CD4-positive, alpha-beta T cell (primary cell): ENCODE data around the gene ITGA2B. TPM values are rescaled to one million over a fixed set of nuclear protein-coding genes. Genes with fewer than 3 reads are reported as not detected.

Source experiments
- ATAC-seq: fragments of 200-7000 bp; cut with Tn5 transposase; one replicate; pipeline ENCODE4 v1.10.0; 2022; ENCODE audit warnings: mild to moderate bottlenecking; ENCODE audit not compliant: poor library complexity
- CTCF ChIA-PET: fragments of 350-600 bp; sonication (Branson Sonifier 250); formaldehyde crosslinking; loops from one replicate; lab custom pipeline; 2021; ENCODE audit warnings: antibody characterized with exemption, inconsistent platforms; lab: Charles Lee
- POLR2A ChIA-PET: fragments of 350-600 bp; sonication (Branson Sonifier 250); formaldehyde crosslinking; loops from one replicate; lab custom pipeline; 2021; ENCODE audit warnings: antibody characterized with exemption, inconsistent platforms; lab: Charles Lee
- DNase-seq, 14 experiments: peaks; one replicate each; pipeline ENCODE4 v3.0.0-alpha.2; 2013 to 2020; ENCODE audit warnings: mixed read lengths in 2 of 14
- H3K27ac ChIP-seq, 2 donors: one replicate each; pipeline versions ENCODE4 v1.5.1 to v1.7.0; 2013; ENCODE audit warnings: low read length in 2 of 2, low read depth in 1 of 2, mild to moderate bottlenecking in 1 of 2
- H3K27me3 ChIP-seq, 2 experiments: 1 replicate in 1 of 2; 2 replicates in 1 of 2; pipeline versions ENCODE4 v1.6.1 to v1.7.0; 2013; ENCODE audit warnings: low read length in 2 of 2, control low read depth in 1 of 2, mild to moderate bottlenecking in 1 of 2, moderate library complexity in 1 of 2; ENCODE audit not compliant: insufficient read depth in 2 of 2, control insufficient read depth in 1 of 2
- H3K36me3 ChIP-seq: one replicate; pipeline ENCODE4 v1.6.1; 2013; ENCODE audit warnings: low read length, control low read depth; ENCODE audit not compliant: insufficient read depth
- H3K4me1 ChIP-seq: one replicate; pipeline ENCODE4 v1.6.1; 2013; ENCODE audit warnings: low read length, control low read depth; ENCODE audit not compliant: insufficient read depth
- H3K4me3 ChIP-seq: one replicate; pipeline ENCODE4 v1.5.1; 2013; ENCODE audit warnings: mild to moderate bottlenecking, low read length, moderate library complexity
- H3K9me3 ChIP-seq, 2 experiments: 1 replicate in 1 of 2; 2 replicates in 1 of 2; pipeline versions ENCODE4 v1.6.1 to v1.7.0; 2013; ENCODE audit warnings: low read length in 2 of 2, mild to moderate bottlenecking in 2 of 2, control low read depth in 1 of 2, moderate library complexity in 1 of 2; ENCODE audit not compliant: control insufficient read depth in 1 of 2, insufficient read depth in 1 of 2
- H3K27ac Mint-ChIP-seq: one replicate; pipeline ENCODE4 v1.8.0; 2020; ENCODE audit warnings: mixed read lengths
- H3K27me3 Mint-ChIP-seq: one replicate; pipeline ENCODE4 v1.8.0; 2021; ENCODE audit warnings: mixed read lengths
- H3K36me3 Mint-ChIP-seq: one replicate; pipeline ENCODE4 v1.8.0; 2021; ENCODE audit warnings: low read depth, mixed read lengths
- H3K4me1 Mint-ChIP-seq: one replicate; pipeline ENCODE4 v1.8.0; 2021; ENCODE audit warnings: low read depth, mixed read lengths
- H3K4me3 Mint-ChIP-seq: one replicate; pipeline ENCODE4 v1.8.0; 2020; ENCODE audit warnings: mild to moderate bottlenecking, mixed read lengths
- H3K9me3 Mint-ChIP-seq: one replicate; pipeline ENCODE4 v1.8.0; 2020; ENCODE audit warnings: mixed read lengths
- CTCF ChIP-seq: fragments of 200-600 bp; IDR thresholded peaks from one replicate; pipeline ENCODE4 v1.8.0; 2022; ENCODE audit warnings: antibody characterized with exemption, mild to moderate bottlenecking
- intact Hi-C, 2 experiments: fragments of 100-400 bp; cut with DNase I in 1 of 2; cut with micrococcal nuclease in 1 of 2; formaldehyde crosslinking; loops; one replicate each; pipeline versions ENCODE4 v1.15.1 to v1.9.0; 2023 to 2025; cut with DNase I, micrococcal nuclease
- total RNA-seq, 174 experiments: library from RNA in 2 of 174; stranded (reverse) in 2 of 174; gene quantifications; one replicate each; pipeline ENCODE4 v1.2.3 and lab custom pipeline; 2021 to 2026

The ITGA2B gene
- total RNA-seq, 2 experiments from 2014 or later = 0.85 to 0.87 TPM

- intact Hi-C loops = loop anchor here in 1 of 2 experiments (5.0 kb wide), 1 partner anchor 43 kb away; no protein-coding TSS in a partner anchor
- H3K27ac ChIP-seq = no peak overlapping the region
- ChIA-PET CTCF (no interaction called here), POLR2A (no interaction called here)
- H3K4me1 ChIP-seq = no peaks in the 10 kb centered on the region
- no peak overlapping the region for H3K27ac Mint-ChIP-seq
- H3K9me3 ChIP-seq = no peaks in the 10 kb centered on the region
- H3K36me3 ChIP-seq = peaks cover 22% of the 10 kb centered on the region
- no peak overlapping the region for H3K4me3 ChIP-seq
- no peaks in the 10 kb centered on the region for H3K4me1 Mint-ChIP-seq
- H3K36me3 Mint-ChIP-seq = peaks cover 43% of the 10 kb centered on the region
- no peak overlapping the region for H3K4me3 Mint-ChIP-seq
- DNase-seq = no peak
- no peak for TF ChIP-seq CTCF
- no peaks in the 10 kb centered on the region for H3K27me3 ChIP-seq
- H3K27me3 Mint-ChIP-seq = no peaks in the 10 kb centered on the region
- no peaks in the 10 kb centered on the region for H3K9me3 Mint-ChIP-seq
- no peak for ATAC-seq
These were observed 20.0 kb upstream of the ITGA2B start for GRCh38 chr17:44409309-44410028.

GRCh38 chr17:44408786-44409185 is 19.3 kb upstream of the ITGA2B start:
- Mint-ChIP-seq H3K4me1 (no peaks in the 10 kb centered on the region), H3K9me3 (no peaks in the 10 kb centered on the region), H3K27me3 (no peaks in the 10 kb centered on the region), H3K4me3 (no peak overlapping the region), H3K27ac (no peak overlapping the region), H3K36me3 (peaks cover 47% of the 10 kb centered on the region)
- CTCF ChIA-PET = no interaction called here
- Histone ChIP-seq H3K27me3 (no peaks in the 10 kb centered on the region), H3K4me3 (no peak overlapping the region), H3K27ac (no peak overlapping the region), H3K4me1 (no peaks in the 10 kb centered on the region), H3K9me3 (no peaks in the 10 kb centered on the region), H3K36me3 (peaks cover 29% of the 10 kb centered on the region)
- no peak for TF ChIP-seq CTCF
- no peak for DNase-seq
- POLR2A ChIA-PET = no interaction called here
- no peak for ATAC-seq
- intact Hi-C loops = loop anchor here in 1 of 2 experiments (5.0 kb wide), 1 partner anchor 44 kb away; no protein-coding TSS in a partner anchor

DNA sequence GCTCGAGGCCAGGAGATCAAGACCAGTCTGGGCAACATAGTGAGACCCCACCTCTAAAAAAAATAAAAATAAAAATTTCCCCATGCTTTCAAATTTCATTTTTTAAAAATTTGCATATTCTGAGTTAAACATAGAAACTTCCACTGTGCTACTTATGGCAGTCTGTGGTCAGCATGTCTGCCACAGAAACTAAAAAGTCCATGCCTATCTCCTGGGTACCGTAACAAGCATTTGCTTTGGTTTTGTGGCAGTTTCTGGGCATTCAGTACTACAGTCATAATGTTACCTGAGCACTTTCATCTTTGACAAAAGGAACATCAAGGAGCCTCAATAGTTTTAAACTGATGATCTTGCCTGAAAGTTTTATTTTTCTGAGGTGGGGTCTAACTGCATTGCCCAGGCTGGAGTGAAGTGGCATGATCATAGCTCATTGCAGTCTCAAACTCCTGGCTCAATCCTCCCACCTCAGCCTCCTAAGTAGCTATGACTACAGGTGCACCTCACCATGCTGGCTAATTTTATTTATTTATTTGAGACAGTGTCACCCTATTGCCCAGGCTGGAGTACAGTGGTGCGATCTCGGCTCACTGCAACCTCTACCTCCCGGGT is 13.2 kb upstream of the ITGA2B start:
- Histone ChIP-seq H3K4me1 (no peaks in the 10 kb centered on the region), H3K4me3 (no peak overlapping the region), H3K27ac (no peak overlapping the region), H3K27me3 (no peaks in the 10 kb centered on the region), H3K36me3 (peaks cover 75% of the 10 kb centered on the region), H3K9me3 (no peaks in the 10 kb centered on the region)
- DNase-seq = no peak
- intact Hi-C loops = no loop called here
- Mint-ChIP-seq H3K4me3 (no peak overlapping the region), H3K27me3 (no peaks in the 10 kb centered on the region), H3K36me3 (peaks cover 83% of the 10 kb centered on the region), H3K27ac (no peak overlapping the region), H3K4me1 (no peaks in the 10 kb centered on the region), H3K9me3 (no peaks in the 10 kb centered on the region)
- CTCF ChIA-PET = no interaction called here
- no peak for TF ChIP-seq CTCF
- POLR2A ChIA-PET = no interaction called here
- no peak for ATAC-seq
